K562 (cell line): ENCODE results near the gene TMOD3. TPM values are rescaled to one million over a fixed set of nuclear protein-coding genes. Genes with fewer than 3 reads are reported as not detected.

Experiments used
- DACH1 ChIP-seq: fragments of 450-650 bp; IDR thresholded peaks from 2 replicates; pipeline ENCODE4 v1.6.1; 2018; ENCODE audit not compliant: partially characterized antibody
- FOXA1 ChIP-seq: fragments of 450-650 bp; IDR thresholded peaks from 2 replicates; pipeline ENCODE4 v1.6.1; 2016; ENCODE audit warnings: mild to moderate bottlenecking, borderline replicate concordance
- NFXL1 ChIP-seq: fragments of 450-650 bp; formaldehyde crosslinking; IDR thresholded peaks from 2 replicates; pipeline ENCODE4 v1.4.0; 2021; ENCODE audit warnings: mild to moderate bottlenecking
- RBM39 ChIP-seq: fragments of 200-400 bp; formaldehyde crosslinking; optimal IDR thresholded peaks from 2 replicates; pipeline ENCODE3; 2018; ENCODE audit warnings: low read depth, low read length
- SNIP1 ChIP-seq: fragments of 450-650 bp; IDR thresholded peaks from 2 replicates; pipeline ENCODE4 v1.7.1; 2017; ENCODE audit warnings: low read depth, mild to moderate bottlenecking
- TGIF2 ChIP-seq: sonication (generic); formaldehyde crosslinking; IDR thresholded peaks from 2 replicates; pipeline ENCODE4 v1.8.1; 2022; ENCODE audit warnings: mild to moderate bottlenecking, missing genetic modification reagents, moderate library complexity
- ZFP1 ChIP-seq: fragments of 450-650 bp; formaldehyde crosslinking; IDR thresholded peaks from 2 replicates; pipeline ENCODE4 v1.4.0; 2020; ENCODE audit warnings: mild to moderate bottlenecking, mixed read lengths
- ZKSCAN8 ChIP-seq: fragments of 200-800 bp; sonication (Bioruptor generic); IDR thresholded peaks from 2 replicates; pipeline ENCODE4 v1.6.1; 2016; ENCODE audit warnings: missing genetic modification characterization, missing compliant biosample characterization
- ZNF212 ChIP-seq: fragments of 450-650 bp; formaldehyde crosslinking; IDR thresholded peaks from 2 replicates; pipeline ENCODE4 v1.4.0; 2020; ENCODE audit warnings: mild to moderate bottlenecking
- ZNF24 ChIP-seq: fragments of 450-650 bp; IDR thresholded peaks from 2 replicates; pipeline ENCODE4 v1.6.1; 2016
- ZNF384 ChIP-seq: IDR thresholded peaks from 2 replicates; pipeline ENCODE4 v1.6.1; 2012; ENCODE audit warnings: low read depth, low read length, improper control_type of control experiment
- polyA plus RNA-seq, 8 experiments: library from polyadenylated mRNA; depleted of rRNA in 4 of 8; stranded (reverse) in 5 of 8; unstranded in 3 of 8; fragments of >200 nt; fragmentation: Nextera tagmentation in 2 of 8; fragmentation: Illumina TruSeq in 1 of 8; extraction: Ambion mirVana in 2 of 8; extraction: Trizol in 1 of 8; gene quantifications; 2 replicates each; pipeline versions ENCODE4 v1.2.1 to v1.2.3, GENCODE V29; 2011 to 2014; ENCODE audit warnings: inconsistent platforms in 1 of 8, missing spikeins in 1 of 8
- total RNA-seq, 7 experiments: library from RNA; depleted of rRNA in 6 of 7; stranded (reverse); fragments of >200 nt in 6 of 7; fragmentation: Illumina TruSeq in 2 of 7; extraction: Trizol in 2 of 7; gene quantifications; 2 replicates each; pipeline versions ENCODE4 v1.2.1 to v1.2.3, GENCODE V29; 2011 to 2021; ENCODE audit warnings: low replicate concordance in 1 of 7
- TF ChIP-seq, protein P1 (sequence below): sonication (generic); formaldehyde crosslinking; IDR thresholded peaks from 2 replicates; pipeline ENCODE4 v1.8.0; 2023; ENCODE audit warnings: missing genetic modification reagents, mild to moderate bottlenecking, borderline replicate concordance
- TF ChIP-seq, protein P2 (sequence below), 2 experiments: fragments of 450-650 bp in 1 of 2; IDR thresholded peaks; 2 replicates each; pipeline ENCODE4 v1.6.1; 2011 to 2017; ENCODE audit warnings: low read depth in 2 of 2, antibody characterized with exemption in 1 of 2, borderline replicate concordance in 1 of 2, low read length in 1 of 2, mild to moderate bottlenecking in 1 of 2, mixed read lengths in 1 of 2; ENCODE audit not compliant: control insufficient read depth in 1 of 2
- TF ChIP-seq, protein P3 (sequence below): IDR thresholded peaks from 2 replicates; pipeline ENCODE4 v1.6.1; 2016; ENCODE audit warnings: missing genetic modification characterization, missing compliant biosample characterization
- TF ChIP-seq, protein P4 (sequence below): sonication (generic); formaldehyde crosslinking; IDR thresholded peaks from 2 replicates; pipeline ENCODE4 v1.8.0; 2022; ENCODE audit warnings: mild to moderate bottlenecking, low read depth, missing genetic modification reagents

Gene TMOD3
- total and polyA plus RNA-seq, 9 of the 15 experiments (the other 6 are each of a cell fraction or from before 2014, with no cell fraction given): 6.8 to 45.0 (median 30.9) TPM

DNA sequence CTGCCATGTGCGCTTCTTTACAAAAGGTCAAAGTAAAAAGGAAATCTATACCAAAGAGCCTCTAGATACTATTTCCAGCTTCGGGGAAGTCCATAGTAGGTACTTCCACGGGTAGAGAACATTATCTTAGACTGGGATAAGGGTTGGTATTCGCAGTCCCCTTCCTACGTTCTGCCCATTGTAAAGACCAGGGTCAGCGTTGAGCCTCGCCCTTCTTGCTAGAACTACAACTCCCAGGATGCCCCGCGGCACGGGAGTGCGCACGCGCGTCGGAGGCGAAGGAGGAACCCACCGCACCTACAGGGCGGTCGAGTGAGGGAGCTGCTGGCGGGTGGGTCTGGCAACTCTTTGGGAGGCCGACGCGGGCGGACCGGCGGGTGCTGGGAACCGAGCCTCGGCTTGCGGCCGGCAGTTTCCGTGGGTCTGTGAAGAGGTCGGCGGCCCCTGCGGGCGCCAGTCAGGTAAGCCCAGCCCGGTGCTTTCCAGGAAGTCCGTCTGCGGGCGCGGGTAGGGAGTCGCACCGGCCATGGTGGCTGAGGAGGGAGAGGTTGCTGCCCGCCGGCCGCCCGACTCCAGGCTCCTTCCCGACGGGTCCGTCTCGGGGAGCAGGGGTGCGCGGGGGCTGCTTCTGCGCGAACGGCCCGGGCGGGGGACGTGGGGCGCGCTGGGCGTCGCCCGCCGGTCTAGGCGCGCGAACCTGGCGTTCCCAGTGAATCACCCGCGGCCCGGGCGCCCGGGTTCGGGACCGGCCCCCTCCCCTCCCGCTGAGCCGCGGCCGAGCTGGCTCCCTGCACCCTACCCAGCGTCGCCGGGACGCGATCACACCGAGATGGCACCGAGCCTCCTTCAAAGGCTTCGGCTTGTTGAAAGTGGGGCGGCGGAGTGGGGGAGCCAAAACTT lies at the start of gene TMOD3 (continued):
- TF ChIP-seq RBM39 (no peak), NFXL1 (no peak), ZNF212 (no peak), ZFP1 (CRISPR knock-in tag) (no peak), SNIP1 (no peak), TGIF2 (no peak; the same call in 1 of the 2 replicates), ZNF24 (no peak), ZKSCAN8 (CRISPR knock-in tag) (no peak), FOXA1 (no peak), DACH1 (no peak), ZNF384 (no peak)
- TF ChIP-seq, protein P1, sequence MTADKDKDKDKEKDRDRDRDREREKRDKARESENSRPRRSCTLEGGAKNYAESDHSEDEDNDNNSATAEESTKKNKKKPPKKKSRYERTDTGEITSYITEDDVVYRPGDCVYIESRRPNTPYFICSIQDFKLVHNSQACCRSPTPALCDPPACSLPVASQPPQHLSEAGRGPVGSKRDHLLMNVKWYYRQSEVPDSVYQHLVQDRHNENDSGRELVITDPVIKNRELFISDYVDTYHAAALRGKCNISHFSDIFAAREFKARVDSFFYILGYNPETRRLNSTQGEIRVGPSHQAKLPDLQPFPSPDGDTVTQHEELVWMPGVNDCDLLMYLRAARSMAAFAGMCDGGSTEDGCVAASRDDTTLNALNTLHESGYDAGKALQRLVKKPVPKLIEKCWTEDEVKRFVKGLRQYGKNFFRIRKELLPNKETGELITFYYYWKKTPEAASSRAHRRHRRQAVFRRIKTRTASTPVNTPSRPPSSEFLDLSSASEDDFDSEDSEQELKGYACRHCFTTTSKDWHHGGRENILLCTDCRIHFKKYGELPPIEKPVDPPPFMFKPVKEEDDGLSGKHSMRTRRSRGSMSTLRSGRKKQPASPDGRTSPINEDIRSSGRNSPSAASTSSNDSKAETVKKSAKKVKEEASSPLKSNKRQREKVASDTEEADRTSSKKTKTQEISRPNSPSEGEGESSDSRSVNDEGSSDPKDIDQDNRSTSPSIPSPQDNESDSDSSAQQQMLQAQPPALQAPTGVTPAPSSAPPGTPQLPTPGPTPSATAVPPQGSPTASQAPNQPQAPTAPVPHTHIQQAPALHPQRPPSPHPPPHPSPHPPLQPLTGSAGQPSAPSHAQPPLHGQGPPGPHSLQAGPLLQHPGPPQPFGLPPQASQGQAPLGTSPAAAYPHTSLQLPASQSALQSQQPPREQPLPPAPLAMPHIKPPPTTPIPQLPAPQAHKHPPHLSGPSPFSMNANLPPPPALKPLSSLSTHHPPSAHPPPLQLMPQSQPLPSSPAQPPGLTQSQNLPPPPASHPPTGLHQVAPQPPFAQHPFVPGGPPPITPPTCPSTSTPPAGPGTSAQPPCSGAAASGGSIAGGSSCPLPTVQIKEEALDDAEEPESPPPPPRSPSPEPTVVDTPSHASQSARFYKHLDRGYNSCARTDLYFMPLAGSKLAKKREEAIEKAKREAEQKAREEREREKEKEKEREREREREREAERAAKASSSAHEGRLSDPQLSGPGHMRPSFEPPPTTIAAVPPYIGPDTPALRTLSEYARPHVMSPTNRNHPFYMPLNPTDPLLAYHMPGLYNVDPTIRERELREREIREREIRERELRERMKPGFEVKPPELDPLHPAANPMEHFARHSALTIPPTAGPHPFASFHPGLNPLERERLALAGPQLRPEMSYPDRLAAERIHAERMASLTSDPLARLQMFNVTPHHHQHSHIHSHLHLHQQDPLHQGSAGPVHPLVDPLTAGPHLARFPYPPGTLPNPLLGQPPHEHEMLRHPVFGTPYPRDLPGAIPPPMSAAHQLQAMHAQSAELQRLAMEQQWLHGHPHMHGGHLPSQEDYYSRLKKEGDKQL: no peak
- TF ChIP-seq, protein P2, sequence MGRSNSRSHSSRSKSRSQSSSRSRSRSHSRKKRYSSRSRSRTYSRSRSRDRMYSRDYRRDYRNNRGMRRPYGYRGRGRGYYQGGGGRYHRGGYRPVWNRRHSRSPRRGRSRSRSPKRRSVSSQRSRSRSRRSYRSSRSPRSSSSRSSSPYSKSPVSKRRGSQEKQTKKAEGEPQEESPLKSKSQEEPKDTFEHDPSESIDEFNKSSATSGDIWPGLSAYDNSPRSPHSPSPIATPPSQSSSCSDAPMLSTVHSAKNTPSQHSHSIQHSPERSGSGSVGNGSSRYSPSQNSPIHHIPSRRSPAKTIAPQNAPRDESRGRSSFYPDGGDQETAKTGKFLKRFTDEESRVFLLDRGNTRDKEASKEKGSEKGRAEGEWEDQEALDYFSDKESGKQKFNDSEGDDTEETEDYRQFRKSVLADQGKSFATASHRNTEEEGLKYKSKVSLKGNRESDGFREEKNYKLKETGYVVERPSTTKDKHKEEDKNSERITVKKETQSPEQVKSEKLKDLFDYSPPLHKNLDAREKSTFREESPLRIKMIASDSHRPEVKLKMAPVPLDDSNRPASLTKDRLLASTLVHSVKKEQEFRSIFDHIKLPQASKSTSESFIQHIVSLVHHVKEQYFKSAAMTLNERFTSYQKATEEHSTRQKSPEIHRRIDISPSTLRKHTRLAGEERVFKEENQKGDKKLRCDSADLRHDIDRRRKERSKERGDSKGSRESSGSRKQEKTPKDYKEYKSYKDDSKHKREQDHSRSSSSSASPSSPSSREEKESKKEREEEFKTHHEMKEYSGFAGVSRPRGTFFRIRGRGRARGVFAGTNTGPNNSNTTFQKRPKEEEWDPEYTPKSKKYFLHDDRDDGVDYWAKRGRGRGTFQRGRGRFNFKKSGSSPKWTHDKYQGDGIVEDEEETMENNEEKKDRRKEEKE (IDR thresholded peaks at IDR 0.05; ENCODE audit: borderline replicate concordance in 1 of 2, control insufficient read depth in 1 of 2, low read depth in 2 of 2, low read length in 1 of 2): no peak
- TF ChIP-seq, protein P3, sequence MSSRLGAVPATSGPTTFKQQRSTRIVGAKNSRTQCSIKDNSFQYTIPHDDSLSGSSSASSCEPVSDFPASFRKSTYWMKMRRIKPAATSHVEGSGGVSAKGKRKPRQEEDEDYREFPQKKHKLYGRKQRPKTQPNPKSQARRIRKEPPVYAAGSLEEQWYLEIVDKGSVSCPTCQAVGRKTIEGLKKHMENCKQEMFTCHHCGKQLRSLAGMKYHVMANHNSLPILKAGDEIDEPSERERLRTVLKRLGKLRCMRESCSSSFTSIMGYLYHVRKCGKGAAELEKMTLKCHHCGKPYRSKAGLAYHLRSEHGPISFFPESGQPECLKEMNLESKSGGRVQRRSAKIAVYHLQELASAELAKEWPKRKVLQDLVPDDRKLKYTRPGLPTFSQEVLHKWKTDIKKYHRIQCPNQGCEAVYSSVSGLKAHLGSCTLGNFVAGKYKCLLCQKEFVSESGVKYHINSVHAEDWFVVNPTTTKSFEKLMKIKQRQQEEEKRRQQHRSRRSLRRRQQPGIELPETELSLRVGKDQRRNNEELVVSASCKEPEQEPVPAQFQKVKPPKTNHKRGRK (tag): no peak
- TF ChIP-seq, protein P4, sequence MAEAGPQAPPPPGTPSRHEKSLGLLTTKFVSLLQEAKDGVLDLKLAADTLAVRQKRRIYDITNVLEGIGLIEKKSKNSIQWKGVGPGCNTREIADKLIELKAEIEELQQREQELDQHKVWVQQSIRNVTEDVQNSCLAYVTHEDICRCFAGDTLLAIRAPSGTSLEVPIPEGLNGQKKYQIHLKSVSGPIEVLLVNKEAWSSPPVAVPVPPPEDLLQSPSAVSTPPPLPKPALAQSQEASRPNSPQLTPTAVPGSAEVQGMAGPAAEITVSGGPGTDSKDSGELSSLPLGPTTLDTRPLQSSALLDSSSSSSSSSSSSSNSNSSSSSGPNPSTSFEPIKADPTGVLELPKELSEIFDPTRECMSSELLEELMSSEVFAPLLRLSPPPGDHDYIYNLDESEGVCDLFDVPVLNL (CRISPR knock-in tag): no peak; the same call in 1 of the 2 replicates
